ENCODE data around the gene PDHX. TPM values are rescaled to one million over a fixed set of nuclear protein-coding genes. Genes with fewer than 3 reads are reported as not detected.
A peak's percentile ranks its signal among the peaks of the same experiment; 100 is the strongest.

Gene PDHX
- total and polyA plus RNA-seq, 10 of the 15 experiments (the other 5 are each of a cell fraction or from before 2014, with no cell fraction given), result 14.5 to 41.9 (median 28.0) TPM

- 3% methylated on average over 3 of the region's 3 CpGs for WGBS (ENCODE audit: insufficient coverage, insufficient replicate concordance, low lambda C conversion rate, missing lambda C conversion rate)
- no peaks in the 10 kb centered on the region for H3K36me3 ChIP-seq (ENCODE audit: control insufficient read depth in 2 of 2, insufficient read depth in 2 of 2, low read length in 1 of 2)
- ChIA-PET POLR2A (interaction anchor here (1.1 to 1.2 kb wide), 3 partner anchors 21 to 106 kb away, joined by 3 to 5 read pairs (median 4); no protein-coding TSS in a partner anchor), CTCF (interaction anchor here (0.8 to 1.9 kb wide), 7 partner anchors 14 to 202 kb away, joined by 3 to 6 read pairs (median 4); no protein-coding TSS in a partner anchor), SMC1A (ENCODE audit: uncharacterized antibody, unreplicated experiment) (interaction anchor here (0.6 to 4.1 kb wide), 19 partner anchors 8 to 274 kb away, joined by 3 to 33 read pairs (median 5); no protein-coding TSS in a partner anchor), RAD21 (ENCODE audit: unreplicated experiment) (interaction anchor here (0.8 to 2.2 kb wide), 9 partner anchors 16 to 129 kb away, joined by 3 to 13 read pairs (median 5); no protein-coding TSS in a partner anchor)
- 0 out of 2 replicates have a peak overlapping the region, but pooled peaks have one; percentile 22 for H3K9ac ChIP-seq (ENCODE audit: control insufficient read depth, insufficient read depth, low read length)
- H3K9me3 ChIP-seq (replicated peaks; ENCODE audit: control insufficient read depth, insufficient read depth, low read length), result no peaks in the 10 kb centered on the region
- DNase-seq (ENCODE audit: low read depth, low spot score) (no peak), FAIRE-seq (no peak), ATAC-seq (peak; percentile 44)
- H3K4me3 ChIP-seq, result no peak overlapping the region
- H3K4me1 ChIP-seq (ENCODE audit: control insufficient read depth, insufficient read depth, low read length), result peaks cover 31% of the 10 kb centered on the region
- intact Hi-C loops (cut with micrococcal nuclease; ENCODE audit: unreplicated experiment), result loop anchor here (1.0 kb wide), 4 partner anchors 24 to 90 kb away; no protein-coding TSS in a partner anchor
- TF ChIP-seq ELK1 (IDR thresholded peaks at IDR 0.05; ENCODE audit: low read depth, low read length) (no peak), NR2F1 (conservative IDR thresholded peaks at IDR 0.05) (peak; percentile 60), FOXK2 (IDR thresholded peaks at IDR 0.05) (no peak), NR2C1 (IDR thresholded peaks at IDR 0.05) (0 out of 2 replicates have a peak, but pooled peaks have one; percentile 7), BCL11A (IDR thresholded peaks at IDR 0.05; ENCODE audit: low read depth, low read length) (peak; percentile 37; the same call in 1 of the 2 replicates), HDAC2 (IDR thresholded peaks at IDR 0.05) (no peak), SPI1 (IDR thresholded peaks at IDR 0.05; ENCODE audit: borderline replicate concordance, insufficient read depth, low read depth, low read length) (peak; percentile 13; the same call in 1 of the 2 replicates), YY1 (IDR thresholded peaks at IDR 0.05; ENCODE audit: low read depth, low read length) (peak; percentile 68), PAX5 (IDR thresholded peaks at IDR 0.05; ENCODE audit: borderline replicate concordance, low read depth, low read length) (peak; percentile 37; the same call in 1 of the 2 replicates), CBX5 (IDR thresholded peaks at IDR 0.05; ENCODE audit: low read depth) (0 out of 2 replicates have a peak, but pooled peaks have one; percentile 13), RUNX3 (IDR thresholded peaks at IDR 0.05; ENCODE audit: low read length) (peak; percentile 75), SIX5 (IDR thresholded peaks at IDR 0.05; ENCODE audit: low read depth, low read length, severe bottlenecking) (no peak), TCF3 (IDR thresholded peaks at IDR 0.05; ENCODE audit: borderline replicate concordance, insufficient read depth, low read depth, low read length) (0 out of 2 replicates have a peak, but pooled peaks have one; percentile 33), TCF12 (IDR thresholded peaks at IDR 0.05; ENCODE audit: low read depth, low read length) (0 out of 2 replicates have a peak, but pooled peaks have one; percentile 25)
- TF ChIP-seq, protein P1, sequence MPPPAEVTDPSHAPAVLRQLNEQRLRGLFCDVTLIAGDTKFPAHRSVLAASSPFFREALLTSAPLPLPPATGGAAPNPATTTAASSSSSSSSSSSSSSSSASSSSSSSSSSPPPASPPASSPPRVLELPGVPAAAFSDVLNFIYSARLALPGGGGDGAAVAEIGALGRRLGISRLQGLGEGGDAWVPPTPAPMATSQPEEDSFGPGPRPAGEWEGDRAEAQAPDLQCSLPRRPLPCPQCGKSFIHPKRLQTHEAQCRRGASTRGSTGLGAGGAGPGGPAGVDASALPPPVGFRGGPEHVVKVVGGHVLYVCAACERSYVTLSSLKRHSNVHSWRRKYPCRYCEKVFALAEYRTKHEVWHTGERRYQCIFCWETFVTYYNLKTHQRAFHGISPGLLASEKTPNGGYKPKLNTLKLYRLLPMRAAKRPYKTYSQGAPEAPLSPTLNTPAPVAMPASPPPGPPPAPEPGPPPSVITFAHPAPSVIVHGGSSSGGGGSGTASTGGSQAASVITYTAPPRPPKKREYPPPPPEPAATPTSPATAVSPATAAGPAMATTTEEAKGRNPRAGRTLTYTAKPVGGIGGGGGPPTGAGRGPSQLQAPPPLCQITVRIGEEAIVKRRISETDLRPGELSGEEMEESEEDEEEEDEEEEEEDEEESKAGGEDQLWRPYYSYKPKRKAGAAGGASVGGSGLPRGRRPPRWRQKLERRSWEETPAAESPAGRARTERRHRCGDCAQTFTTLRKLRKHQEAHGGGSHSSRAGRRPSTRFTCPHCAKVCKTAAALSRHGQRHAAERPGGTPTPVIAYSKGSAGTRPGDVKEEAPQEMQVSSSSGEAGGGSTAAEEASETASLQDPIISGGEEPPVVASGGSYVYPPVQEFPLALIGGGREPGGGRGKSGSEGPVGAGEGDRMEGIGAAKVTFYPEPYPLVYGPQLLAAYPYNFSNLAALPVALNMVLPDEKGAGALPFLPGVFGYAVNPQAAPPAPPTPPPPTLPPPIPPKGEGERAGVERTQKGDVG (CRISPR knock-in tag; IDR thresholded peaks at IDR 0.05), result peak; percentile 7; the same call in 1 of the 2 replicates
- in situ Hi-C loops (cut with MboI), result no loop called here
- H3K4me2 ChIP-seq (ENCODE audit: control insufficient read depth, insufficient read depth), result no peak overlapping the region; the same call in 1 of the 2 replicates
- no peak overlapping the region for H2AFZ ChIP-seq (ENCODE audit: control insufficient read depth, low read depth, low read length)
- H3K27ac ChIP-seq (ENCODE audit: control insufficient read depth, insufficient read depth), result peak overlapping the region; percentile 68
- no peaks in the 10 kb centered on the region for H3K27me3 ChIP-seq (replicated peaks in 1 of 2; ENCODE audit: control insufficient read depth in 2 of 2, insufficient read depth in 2 of 2, low read length in 1 of 2)
- H4K20me1 ChIP-seq (ENCODE audit: control insufficient read depth, insufficient read depth), result no peaks in the 10 kb centered on the region
- no TSS peak for BruUV-seq (replicated peaks)
- no peaks in the 10 kb centered on the region for H3K79me2 ChIP-seq (ENCODE audit: control insufficient read depth, insufficient read depth, low read length)
Measured at GRCh38 chr11:35036639-35037038, 120.2 kb downstream of the PDHX start.

Data from GM12878 (cell line).